SK-N-SH treated with all-trans-retinoic acid at 6 μM for 48 hours (cell line): ENCODE measurements around the gene SMAP1.
A peak's percentile ranks its signal among the peaks of the same experiment; 100 is the strongest.

Experiments used
- ATAC-seq: fragments of 200-7000 bp; cut with Tn5 transposase; 3 replicates; pipeline ENCODE4 v1.9.1; 2020; ENCODE audit warnings: mild to moderate bottlenecking, moderate library complexity
- ARNTL ChIP-seq: fragments of 450-650 bp; formaldehyde crosslinking; IDR thresholded peaks from 2 replicates; pipeline ENCODE4 v1.5.0; 2020; ENCODE audit warnings: low read depth, mild to moderate bottlenecking, moderate library complexity, borderline replicate concordance
- CREB5 ChIP-seq: fragments of 250-450 bp; sonication (Bioruptor Pico); IDR thresholded peaks from 2 replicates; pipeline ENCODE4 v1.5.1; 2020; ENCODE audit warnings: low read depth, mild to moderate bottlenecking, moderate library complexity
- CSDC2 ChIP-seq: fragments of 250-450 bp; sonication (Bioruptor Pico); IDR thresholded peaks from 2 replicates; pipeline ENCODE4 v1.5.0; 2020; ENCODE audit warnings: mild to moderate bottlenecking, moderate library complexity
- CSRNP3 ChIP-seq: fragments of 250-450 bp; sonication (Bioruptor Pico); IDR thresholded peaks from 2 replicates; pipeline ENCODE4 v1.5.1; 2021; ENCODE audit warnings: mild to moderate bottlenecking, moderate library complexity
- ESRRG ChIP-seq: fragments of 250-450 bp; sonication (Bioruptor Pico); IDR thresholded peaks from 2 replicates; pipeline ENCODE4 v1.6.1; 2021; ENCODE audit warnings: mild to moderate bottlenecking
- GLIS3 ChIP-seq: fragments of 250-450 bp; sonication (Bioruptor Pico); IDR thresholded peaks from 2 replicates; pipeline ENCODE4 v1.5.0; 2020; ENCODE audit warnings: mild to moderate bottlenecking, moderate library complexity
- OSR1 ChIP-seq: fragments of 250-450 bp; sonication (Bioruptor Pico); IDR thresholded peaks from 2 replicates; pipeline ENCODE4 v1.8.0; 2022; ENCODE audit warnings: moderate library complexity, mild to moderate bottlenecking, inconsistent platforms
- POU6F1 ChIP-seq: fragments of 250-450 bp; sonication (Bioruptor Pico); IDR thresholded peaks from 2 replicates; pipeline ENCODE4 v1.8.0; 2021; ENCODE audit warnings: low read depth, mild to moderate bottlenecking, moderate library complexity, borderline replicate concordance
- PPARA ChIP-seq: fragments of 250-450 bp; sonication (Bioruptor Pico); IDR thresholded peaks from 2 replicates; pipeline ENCODE4 v1.5.0; 2020; ENCODE audit warnings: mild to moderate bottlenecking, borderline replicate concordance
- RARB ChIP-seq: fragments of 250-450 bp; sonication (Bioruptor Pico); IDR thresholded peaks from 2 replicates; pipeline ENCODE4 v1.8.0; 2021; ENCODE audit warnings: mild to moderate bottlenecking, moderate library complexity
- SNAI2 ChIP-seq: fragments of 250-450 bp; sonication (Bioruptor Pico); IDR thresholded peaks from 2 replicates; pipeline ENCODE4 v1.5.0; 2020; ENCODE audit warnings: mild to moderate bottlenecking, moderate library complexity
- TCF4 ChIP-seq: fragments of 250-450 bp; sonication (Bioruptor Pico); IDR thresholded peaks from 2 replicates; pipeline ENCODE4 v1.8.0; 2021; ENCODE audit warnings: mild to moderate bottlenecking, moderate library complexity, borderline replicate concordance
- TOX ChIP-seq: fragments of 250-450 bp; sonication (Bioruptor Pico); IDR thresholded peaks from 2 replicates; pipeline ENCODE4 v1.8.0; 2021; ENCODE audit warnings: mild to moderate bottlenecking, moderate library complexity, borderline replicate concordance
- TSHZ2 ChIP-seq: fragments of 250-450 bp; sonication (Bioruptor Pico); IDR thresholded peaks from 2 replicates; pipeline ENCODE4 v1.5.0; 2020; ENCODE audit warnings: mild to moderate bottlenecking, moderate library complexity
- ZC3H10 ChIP-seq: fragments of 250-450 bp; sonication (Bioruptor Pico); IDR thresholded peaks from 2 replicates; pipeline ENCODE4 v1.5.1; 2021; ENCODE audit warnings: mild to moderate bottlenecking, moderate library complexity
- ZFP3 ChIP-seq: fragments of 250-450 bp; sonication (Bioruptor Pico); IDR thresholded peaks from 2 replicates; pipeline ENCODE4 v1.5.0; 2020; ENCODE audit warnings: mild to moderate bottlenecking, moderate library complexity
- ZFP30 ChIP-seq: fragments of 450-650 bp; formaldehyde crosslinking; IDR thresholded peaks from 2 replicates; pipeline ENCODE4 v1.5.0; 2022; ENCODE audit warnings: mild to moderate bottlenecking, moderate library complexity
- ZNF565 ChIP-seq: fragments of 450-650 bp; formaldehyde crosslinking; conservative IDR thresholded peaks from 2 replicates; pipeline ENCODE4 v1.5.0; 2020; ENCODE audit warnings: low read depth, mild to moderate bottlenecking, moderate library complexity
- ZNF70 ChIP-seq: fragments of 450-650 bp; formaldehyde crosslinking; IDR thresholded peaks from 2 replicates; pipeline ENCODE4 v1.5.0; 2020; ENCODE audit warnings: mild to moderate bottlenecking, moderate library complexity
- ZNF8 ChIP-seq: fragments of 450-650 bp; formaldehyde crosslinking; IDR thresholded peaks from 2 replicates; pipeline ENCODE4 v1.5.0; 2020; ENCODE audit warnings: mild to moderate bottlenecking, moderate library complexity
- TF ChIP-seq, protein P1 (sequence below): fragments of 250-450 bp; sonication (Bioruptor Pico); IDR thresholded peaks from 2 replicates; pipeline ENCODE4 v1.8.0; 2020; ENCODE audit warnings: mild to moderate bottlenecking, moderate library complexity, borderline replicate concordance

SMAP1 gene

DNA sequence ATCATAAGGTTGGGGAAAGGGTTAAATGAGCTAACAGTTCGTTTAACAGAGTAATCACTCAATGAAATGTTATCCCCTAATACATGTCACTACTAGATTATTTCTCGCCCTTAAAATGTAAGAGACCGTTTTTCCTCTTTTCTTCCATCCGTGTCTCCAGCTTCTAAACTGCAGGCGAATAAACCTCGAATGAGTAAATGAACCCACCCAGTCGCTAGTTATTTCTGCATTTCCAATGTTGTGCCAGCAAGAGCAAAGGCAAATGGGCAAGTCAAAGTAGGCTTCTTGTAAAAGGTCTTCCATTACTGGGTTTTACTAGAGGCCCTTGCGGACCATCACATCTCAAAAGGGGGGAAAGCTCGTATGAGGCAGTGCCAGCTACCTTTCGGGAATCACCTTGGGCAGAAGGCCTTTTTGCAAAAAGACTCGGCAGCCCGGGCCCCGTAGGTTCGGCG is 400 bp upstream of the SMAP1 start:
- TF ChIP-seq ZFP3 (CRISPR knock-in tag) (no peak), SNAI2 (CRISPR knock-in tag) (no peak), ZNF8 (CRISPR knock-in tag) (no peak), ZFP30 (CRISPR knock-in tag) (no peak), POU6F1 (CRISPR knock-in tag) (no peak), ZC3H10 (CRISPR knock-in tag) (no peak), PPARA (CRISPR knock-in tag) (no peak), ARNTL (CRISPR knock-in tag) (no peak), TSHZ2 (CRISPR knock-in tag) (no peak), RARB (no peak), ZNF70 (CRISPR knock-in tag) (no peak)
- TF ChIP-seq, protein P1, sequence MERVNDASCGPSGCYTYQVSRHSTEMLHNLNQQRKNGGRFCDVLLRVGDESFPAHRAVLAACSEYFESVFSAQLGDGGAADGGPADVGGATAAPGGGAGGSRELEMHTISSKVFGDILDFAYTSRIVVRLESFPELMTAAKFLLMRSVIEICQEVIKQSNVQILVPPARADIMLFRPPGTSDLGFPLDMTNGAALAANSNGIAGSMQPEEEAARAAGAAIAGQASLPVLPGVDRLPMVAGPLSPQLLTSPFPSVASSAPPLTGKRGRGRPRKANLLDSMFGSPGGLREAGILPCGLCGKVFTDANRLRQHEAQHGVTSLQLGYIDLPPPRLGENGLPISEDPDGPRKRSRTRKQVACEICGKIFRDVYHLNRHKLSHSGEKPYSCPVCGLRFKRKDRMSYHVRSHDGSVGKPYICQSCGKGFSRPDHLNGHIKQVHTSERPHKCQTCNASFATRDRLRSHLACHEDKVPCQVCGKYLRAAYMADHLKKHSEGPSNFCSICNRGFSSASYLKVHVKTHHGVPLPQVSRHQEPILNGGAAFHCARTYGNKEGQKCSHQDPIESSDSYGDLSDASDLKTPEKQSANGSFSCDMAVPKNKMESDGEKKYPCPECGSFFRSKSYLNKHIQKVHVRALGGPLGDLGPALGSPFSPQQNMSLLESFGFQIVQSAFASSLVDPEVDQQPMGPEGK (CRISPR knock-in tag): no peak
- TF ChIP-seq, all 23 proteins: peak for 0
- peak; percentile 1; the same call in 2 of the 3 replicates for ATAC-seq

DNA sequence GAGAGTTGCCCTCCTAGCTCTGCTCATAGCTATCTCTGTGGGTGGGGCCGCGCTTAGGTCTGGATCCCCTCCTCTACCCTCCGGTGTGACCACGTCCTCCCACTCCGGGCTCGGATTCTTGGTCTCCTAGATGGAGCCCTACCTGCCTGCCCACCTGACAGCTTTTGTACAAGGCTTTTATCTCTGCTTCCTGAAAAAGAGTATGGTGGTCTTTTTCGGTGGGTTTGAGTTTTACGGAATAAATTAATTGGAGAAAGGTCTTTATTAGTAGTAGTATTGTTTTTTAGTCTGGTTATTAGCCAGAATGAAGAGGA is 773 bp downstream of the SMAP1 start:
- TF ChIP-seq ZNF70 (CRISPR knock-in tag): peak; percentile 71
- no peak for TF ChIP-seq ARNTL (CRISPR knock-in tag)
- no peak for TF ChIP-seq ESRRG (CRISPR knock-in tag)
- TF ChIP-seq CREB5 (CRISPR knock-in tag): no peak
- TF ChIP-seq, all 23 proteins: peak for 1
- ATAC-seq: no peak

DNA sequence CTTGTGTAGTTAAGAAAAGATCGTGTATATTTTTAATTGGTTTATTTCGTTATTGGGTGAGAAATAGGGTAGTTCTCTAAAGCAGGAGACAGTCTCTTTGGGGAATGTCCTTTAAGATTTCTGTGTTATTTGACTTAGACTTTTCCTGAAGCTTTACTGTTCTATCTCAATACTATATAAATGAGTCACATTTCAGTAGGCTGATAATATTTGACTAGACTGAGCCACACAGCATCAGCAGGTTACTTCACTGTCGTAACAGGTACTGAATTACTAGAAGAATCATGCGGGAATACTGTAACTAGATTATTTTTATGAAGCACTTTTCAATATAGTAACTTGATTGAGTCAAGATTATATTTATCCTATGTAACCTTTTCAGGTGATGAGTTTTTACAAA is 1.4 kb downstream of the SMAP1 start:
- TF ChIP-seq TOX: no peak
- TF ChIP-seq CSDC2 (CRISPR knock-in tag): no peak
- TF ChIP-seq ZNF565 (CRISPR knock-in tag): no peak
- no peak for TF ChIP-seq CSRNP3
- no peak for TF ChIP-seq PPARA (CRISPR knock-in tag)
- TF ChIP-seq ESRRG (CRISPR knock-in tag): no peak
- TF ChIP-seq ARNTL (CRISPR knock-in tag): no peak
- TF ChIP-seq TCF4 (CRISPR knock-in tag): no peak
- TF ChIP-seq ZFP30 (CRISPR knock-in tag): no peak
- TF ChIP-seq OSR1: no peak
- TF ChIP-seq SNAI2 (CRISPR knock-in tag): no peak
- TF ChIP-seq GLIS3 (CRISPR knock-in tag): no peak
- TF ChIP-seq ZNF70 (CRISPR knock-in tag): no peak
- no peak for TF ChIP-seq ZFP3 (CRISPR knock-in tag)
- no peak for TF ChIP-seq ZC3H10 (CRISPR knock-in tag)
- ATAC-seq: no peak
